Gastrocnemius medialis (tissue), 4 donors: ENCODE measurements around the gene MYD88. TPM values are rescaled to one million over a fixed set of nuclear protein-coding genes. Genes with fewer than 3 reads are reported as not detected.

Experiments
- ATAC-seq, 2 donors: fragments of 150-250 bp; one replicate each; pipeline ENCODE4 v1.9.1; 2016
- DNase-seq, 2 donors: peaks; one replicate each; pipeline ENCODE4 v3.0.0-alpha.2; 2019
- H3K27ac ChIP-seq, 4 donors: fragments of 200-600 bp; sonication (generic); 1 replicate in 1 of 4; 2 replicates in 3 of 4; pipeline ENCODE4 v1.5.1; 2016 to 2018; ENCODE audit warnings: mild to moderate bottlenecking in 2 of 4, moderate library complexity in 1 of 4
- H3K27me3 ChIP-seq, 3 donors: fragments of 200-600 bp; sonication (generic) in 2 of 3; 1 replicate in 1 of 3; 2 replicates in 2 of 3; pipeline versions ENCODE4 v1.5.1 to v1.6.0; 2016 to 2019; ENCODE audit warnings: mild to moderate bottlenecking in 1 of 3, moderate library complexity in 1 of 3
- H3K36me3 ChIP-seq, 2 donors: fragments of 200-600 bp; sonication (generic) in 1 of 2; one replicate each; pipeline ENCODE4 v1.5.1; 2017 to 2018
- H3K4me1 ChIP-seq, 2 donors: fragments of 200-600 bp; sonication (generic) in 1 of 2; one replicate each; pipeline ENCODE4 v1.5.1; 2016 to 2017; ENCODE audit warnings: mild to moderate bottlenecking in 2 of 2
- H3K4me3 ChIP-seq, 4 donors: fragments of 200-600 bp; sonication (generic) in 3 of 4; 1 replicate in 1 of 4; 2 replicates in 3 of 4; pipeline ENCODE4 v1.5.1; 2016 to 2019; ENCODE audit warnings: mild to moderate bottlenecking in 2 of 4
- H3K9me3 ChIP-seq, 3 donors: fragments of 200-600 bp; sonication (generic) in 2 of 3; 1 replicate in 1 of 3; 2 replicates in 2 of 3; pipeline ENCODE4 v1.5.1; 2016 to 2019
- POLR2A ChIP-seq, 2 donors: fragments of 450-650 bp; IDR thresholded peaks; one replicate each; pipeline ENCODE4 v1.6.1; 2017; ENCODE audit warnings: antibody characterized with exemption in 2 of 2, mild to moderate bottlenecking in 2 of 2, moderate library complexity in 2 of 2
- in situ Hi-C, 4 donors: fragments of 200-750 bp; cut with MboI; loops; one replicate each; pipeline versions ENCODE4 v1.15.0 to v1.8.0; 2017; ENCODE audit warnings: low sequenced_read_pairs in 4 of 4
- intact Hi-C: fragments of 100-400 bp; cut with DNase I; formaldehyde crosslinking; loops from one replicate; pipeline ENCODE4 v1.15.1; 2023; ENCODE audit warnings: low total_unique reads
- total RNA-seq, 4 donors: library from RNA; depleted of rRNA; stranded (reverse); fragments of >200 nt; gene quantifications; one replicate each; pipeline versions ENCODE4 v1.1.0 to v1.2.3, GENCODE V29; 2016
- TF ChIP-seq, protein P1 (sequence below), 5 experiments: fragments of 450-650 bp in 3 of 5; fragments of 200-600 bp in 2 of 5; sonication (generic) in 2 of 5; IDR thresholded peaks in 4 of 5; conservative IDR thresholded peaks in 1 of 5; 1 replicate in 4 of 5; 2 replicates in 1 of 5; pipeline ENCODE4 v1.5.1; 2016 to 2019; ENCODE audit warnings: antibody characterized with exemption in 5 of 5, mild to moderate bottlenecking in 3 of 5, moderate library complexity in 3 of 5

MYD88 gene
- total RNA-seq, 4 donors from 2014 or later: 2.1 to 6.6 (median 3.3) TPM

DNA sequence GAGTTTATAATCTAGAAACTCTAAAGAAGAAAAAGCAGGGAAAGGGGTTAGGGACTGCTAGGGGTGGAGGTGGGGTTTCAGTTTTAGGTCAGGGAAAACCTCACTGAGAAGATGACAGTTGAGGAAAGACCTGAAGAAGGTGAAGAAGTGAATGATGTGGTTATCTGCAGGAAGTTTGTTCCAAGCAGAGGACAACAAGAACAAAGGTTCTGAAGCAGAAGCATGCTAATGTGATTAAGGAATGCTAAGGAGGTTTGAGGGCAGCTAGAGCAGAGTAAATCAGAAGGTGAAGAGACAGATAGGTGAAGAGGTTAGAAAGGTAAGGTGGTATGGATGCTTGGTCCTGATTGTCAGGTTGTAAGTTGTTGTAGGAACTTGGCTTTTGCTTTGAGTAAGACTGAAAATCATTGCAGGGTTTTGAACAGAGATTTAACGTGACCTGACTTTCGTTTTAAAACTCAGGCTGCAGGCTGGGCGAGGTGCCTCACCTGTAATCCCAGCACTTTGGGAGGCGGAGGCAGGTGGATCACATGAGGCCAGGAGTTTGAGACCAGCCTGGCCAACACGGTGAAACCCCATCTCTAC is 35.5 kb downstream of the MYD88 start:
- H3K4me1 ChIP-seq: peaks cover 20 to 27% of the 10 kb centered on the region in 2 donors
- DNase-seq: no peak
- intact Hi-C loops: no loop called here
- H3K36me3 ChIP-seq: no peaks in the 10 kb centered on the region
- no peak overlapping the region for H3K4me3 ChIP-seq
- H3K27me3 ChIP-seq: no peaks in the 10 kb centered on the region
- no peak overlapping the region for H3K27ac ChIP-seq
- no peaks in the 10 kb centered on the region for H3K9me3 ChIP-seq
- ATAC-seq: no peak
- in situ Hi-C loops: no loop called here
- TF ChIP-seq, protein P1, sequence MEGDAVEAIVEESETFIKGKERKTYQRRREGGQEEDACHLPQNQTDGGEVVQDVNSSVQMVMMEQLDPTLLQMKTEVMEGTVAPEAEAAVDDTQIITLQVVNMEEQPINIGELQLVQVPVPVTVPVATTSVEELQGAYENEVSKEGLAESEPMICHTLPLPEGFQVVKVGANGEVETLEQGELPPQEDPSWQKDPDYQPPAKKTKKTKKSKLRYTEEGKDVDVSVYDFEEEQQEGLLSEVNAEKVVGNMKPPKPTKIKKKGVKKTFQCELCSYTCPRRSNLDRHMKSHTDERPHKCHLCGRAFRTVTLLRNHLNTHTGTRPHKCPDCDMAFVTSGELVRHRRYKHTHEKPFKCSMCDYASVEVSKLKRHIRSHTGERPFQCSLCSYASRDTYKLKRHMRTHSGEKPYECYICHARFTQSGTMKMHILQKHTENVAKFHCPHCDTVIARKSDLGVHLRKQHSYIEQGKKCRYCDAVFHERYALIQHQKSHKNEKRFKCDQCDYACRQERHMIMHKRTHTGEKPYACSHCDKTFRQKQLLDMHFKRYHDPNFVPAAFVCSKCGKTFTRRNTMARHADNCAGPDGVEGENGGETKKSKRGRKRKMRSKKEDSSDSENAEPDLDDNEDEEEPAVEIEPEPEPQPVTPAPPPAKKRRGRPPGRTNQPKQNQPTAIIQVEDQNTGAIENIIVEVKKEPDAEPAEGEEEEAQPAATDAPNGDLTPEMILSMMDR (IDR thresholded peaks at IDR 0.05 in 4 of 5, conservative IDR thresholded peaks at IDR 0.05 in 1 of 5): no peak
- TF ChIP-seq POLR2A (IDR thresholded peaks at IDR 0.05): no peak

DNA sequence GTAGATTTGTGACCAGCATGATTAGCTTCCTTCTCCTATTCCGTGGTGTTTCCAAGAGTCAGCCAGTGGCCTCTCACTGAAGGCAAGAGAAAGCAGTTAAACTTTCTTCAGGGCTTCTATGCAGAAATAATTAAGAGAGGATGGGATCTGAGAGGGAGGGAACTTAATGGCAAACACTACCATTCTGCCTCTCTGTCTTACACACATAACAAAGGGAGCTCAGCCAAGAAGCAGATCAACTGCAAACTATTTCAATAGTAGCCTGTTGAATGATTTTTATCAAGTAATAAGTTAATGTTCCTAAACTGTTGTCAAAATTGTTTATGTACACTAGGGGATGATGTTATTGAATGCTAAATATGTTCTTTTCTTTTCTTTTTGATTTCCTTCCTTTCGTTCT is 38.7 kb downstream of the MYD88 start:
- Histone ChIP-seq H3K27me3 (no peaks in the 10 kb centered on the region), H3K36me3 (no peaks in the 10 kb centered on the region), H3K27ac (no peak overlapping the region), H3K4me3 (no peak overlapping the region), H3K4me1 (peaks cover 6 to 16% of the 10 kb centered on the region in 2 donors), H3K9me3 (no peaks in the 10 kb centered on the region)
- intact Hi-C loops: no loop called here
- in situ Hi-C loops: no loop called here
- DNase-seq (no peak), ATAC-seq (no peak)
- TF ChIP-seq, protein P1 (IDR thresholded peaks at IDR 0.05 in 4 of 5, conservative IDR thresholded peaks at IDR 0.05 in 1 of 5): no peak
- no peak for TF ChIP-seq POLR2A (IDR thresholded peaks at IDR 0.05)

DNA sequence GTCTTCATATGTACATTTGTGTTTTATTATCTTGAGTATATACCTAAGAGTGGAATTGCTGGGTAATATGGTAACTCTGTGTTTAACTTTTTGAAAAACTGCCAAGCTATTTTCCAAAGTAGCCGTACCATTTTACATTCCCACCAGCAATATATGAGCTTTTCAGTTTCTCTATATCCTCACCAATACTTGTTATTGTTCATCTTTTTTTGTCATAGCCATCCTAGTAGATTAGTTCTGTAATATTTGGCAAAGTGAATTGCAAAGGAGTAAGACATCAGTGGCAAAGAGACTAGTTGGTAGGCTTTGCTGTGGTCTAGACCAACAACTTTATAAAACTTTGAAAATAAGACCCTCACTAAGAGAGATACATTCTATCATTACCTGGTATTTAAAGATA is 48.3 kb downstream of the MYD88 start:
- no peaks in the 10 kb centered on the region for H3K27me3 ChIP-seq
- DNase-seq: no peak

DNA sequence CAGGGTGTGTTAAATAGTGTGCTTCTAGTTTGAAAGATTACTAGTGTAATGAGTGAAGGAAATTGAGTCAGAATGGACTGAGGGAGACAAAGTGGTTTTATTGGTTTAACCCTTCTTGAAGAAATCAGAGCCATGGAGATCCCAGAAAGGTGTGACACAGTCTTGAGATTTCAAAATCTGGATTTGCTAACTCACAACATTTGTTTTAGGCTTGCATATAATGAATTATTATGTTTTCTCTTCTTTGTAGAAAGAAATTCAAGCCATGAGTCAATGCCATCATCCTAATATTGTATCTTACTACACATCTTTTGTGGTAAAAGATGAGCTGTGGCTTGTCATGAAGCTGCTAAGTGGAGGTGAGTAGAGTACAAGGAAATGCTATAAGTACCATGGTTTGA is 52.0 kb downstream of the MYD88 start:
- Histone ChIP-seq H3K36me3 (peaks cover 0 to 14% of the 10 kb centered on the region in 2 donors), H3K27me3 (no peaks in the 10 kb centered on the region), H3K27ac (no peak overlapping the region), H3K4me1 (no peaks in the 10 kb centered on the region), H3K4me3 (no peak overlapping the region), H3K9me3 (no peaks in the 10 kb centered on the region)
- TF ChIP-seq POLR2A (IDR thresholded peaks at IDR 0.05): no peak
- TF ChIP-seq, protein P1 (IDR thresholded peaks at IDR 0.05 in 4 of 5, conservative IDR thresholded peaks at IDR 0.05 in 1 of 5): no peak
- ATAC-seq (no peak), DNase-seq (no peak)
- in situ Hi-C loops (no loop called here), intact Hi-C loops (no loop called here)

More for the DNA sequence above, 48.3 kb downstream of the MYD88 start:
- Histone ChIP-seq H3K27ac (no peak overlapping the region), H3K4me1 (peaks cover 0 to 8% of the 10 kb centered on the region in 2 donors), H3K36me3 (peaks cover 0 to 20% of the 10 kb centered on the region in 2 donors), H3K4me3 (no peak overlapping the region), H3K9me3 (no peaks in the 10 kb centered on the region)
- no peak for ATAC-seq
- intact Hi-C loops (no loop called here), in situ Hi-C loops (no loop called here)
- TF ChIP-seq, protein P1 (IDR thresholded peaks at IDR 0.05 in 4 of 5, conservative IDR thresholded peaks at IDR 0.05 in 1 of 5): no peak
- TF ChIP-seq POLR2A (IDR thresholded peaks at IDR 0.05): no peak

Other genes starting within 250 kb of the MYD88 start
- 1 to 10 TPM in 1 of 4 donors, under 1 TPM in 3; 0.51 to 4.6 (median 0.66) TPM for gene VILL, start 147.9 kb upstream of the MYD88 start, total RNA-seq
- gene PLCD1, start 109.0 kb upstream of the MYD88 start, total RNA-seq: 1 to 10 TPM; 2.4 to 6.2 (median 4.7) TPM
- gene DLEC1, start 99.5 kb upstream of the MYD88 start, total RNA-seq: not detected
- 10 to 100 TPM; 24.5 to 31.2 (median 29.3) TPM for gene ACAA1, start 1.5 kb upstream of the MYD88 start, total RNA-seq
- gene OXSR1, start 26.9 kb downstream of the MYD88 start, total RNA-seq: 10 to 100 TPM; 37.9 to 50.0 (median 43.2) TPM
- under 1 TPM in 3 of 4 donors, not detected in 1; 0.29 to 0.58 (median 0.51) TPM for gene SLC22A13, start 127.2 kb downstream of the MYD88 start, total RNA-seq
- under 1 TPM in 1 of 4 donors, not detected in 3; 0.31 TPM for gene SLC22A14, start 143.6 kb downstream of the MYD88 start, total RNA-seq
- gene XYLB, start 208.1 kb downstream of the MYD88 start, total RNA-seq: 1 to 10 TPM in 1 of 4 donors, under 1 TPM in 3; 0.23 to 1.1 (median 0.44) TPM